GM19328 (cell line): ENCODE data around the gene ELK3.

Experiments used
- ATAC-seq: cut with Tn5 transposase; IDR thresholded peaks from one replicate; pipeline ENCODE4 v1.9.1; 2021; ENCODE audit warnings: mild to moderate bottlenecking, moderate library complexity; ENCODE audit not compliant: unreplicated experiment

The ELK3 gene

DNA sequence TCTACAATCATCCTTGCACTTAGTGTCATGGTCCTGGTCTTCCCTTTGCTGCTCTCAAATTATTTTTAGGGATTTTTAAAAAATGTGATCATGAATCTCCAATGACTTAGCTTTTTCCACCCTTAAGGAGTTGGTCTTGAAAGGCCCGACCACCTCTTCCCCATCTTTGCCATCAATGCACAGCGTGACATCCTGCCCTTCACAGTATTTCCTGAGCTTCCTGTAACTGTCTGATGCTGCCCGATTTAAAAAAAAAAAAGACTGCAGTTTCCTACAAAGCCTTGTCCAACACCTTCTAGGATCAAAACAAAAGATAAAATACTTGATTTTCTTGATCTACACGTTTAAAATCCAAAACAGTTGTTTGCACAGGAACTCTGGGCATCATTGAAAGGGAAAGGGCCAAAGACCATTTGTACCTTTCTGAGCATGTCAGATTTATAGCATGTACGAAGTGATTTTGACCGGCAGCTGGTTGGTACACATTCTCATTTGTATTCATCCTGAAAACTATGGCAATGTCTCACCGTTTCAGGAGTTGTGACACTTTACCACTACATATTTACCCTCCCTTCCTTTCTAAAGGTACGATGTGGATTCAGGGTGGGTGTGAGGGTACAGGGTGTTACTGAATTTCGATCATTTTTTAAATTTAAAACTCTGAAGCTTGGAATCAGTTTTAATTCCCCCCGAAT is 7.4 kb upstream of the ELK3 start:
- no peak for ATAC-seq

DNA sequence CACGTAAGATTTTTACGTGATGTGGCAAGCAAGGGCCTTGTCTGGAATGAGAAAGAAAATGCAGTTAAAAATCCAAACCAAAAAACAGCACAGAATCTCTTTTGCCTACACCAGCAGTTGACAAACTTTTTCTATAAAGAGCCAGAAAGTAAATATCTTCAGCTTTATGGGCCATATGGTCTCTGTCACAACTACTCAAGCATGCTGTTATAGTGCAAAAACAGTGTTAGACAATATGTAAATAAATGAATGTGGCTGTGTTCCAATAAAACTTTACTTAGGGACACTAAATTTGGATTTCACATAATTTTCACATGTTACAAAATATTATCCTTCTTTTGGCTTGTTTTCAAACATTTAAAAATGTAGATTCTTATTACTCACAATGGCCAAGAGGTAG is 6.2 kb upstream of the ELK3 start:
- ATAC-seq, result no peak

DNA sequence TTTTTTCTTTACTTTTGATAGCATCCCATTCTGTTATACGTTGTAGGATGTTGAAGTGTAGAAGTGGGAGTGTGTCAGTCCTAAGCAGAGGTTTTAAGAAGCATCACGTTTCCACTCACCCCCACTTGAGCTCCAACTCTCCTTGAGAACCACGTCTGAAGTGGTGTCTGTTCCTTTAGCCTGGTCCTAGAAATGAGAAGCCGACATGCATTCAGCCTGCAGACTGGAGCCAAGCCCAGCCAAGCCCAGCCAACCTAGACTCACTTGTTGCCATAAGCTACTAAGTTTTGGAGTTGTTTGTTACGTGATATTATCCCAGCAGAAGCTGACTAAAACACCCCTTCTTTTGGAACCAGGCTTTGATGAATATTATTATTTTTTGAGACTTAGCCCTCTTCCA is 4.4 kb upstream of the ELK3 start:
- ATAC-seq, result no peak

DNA sequence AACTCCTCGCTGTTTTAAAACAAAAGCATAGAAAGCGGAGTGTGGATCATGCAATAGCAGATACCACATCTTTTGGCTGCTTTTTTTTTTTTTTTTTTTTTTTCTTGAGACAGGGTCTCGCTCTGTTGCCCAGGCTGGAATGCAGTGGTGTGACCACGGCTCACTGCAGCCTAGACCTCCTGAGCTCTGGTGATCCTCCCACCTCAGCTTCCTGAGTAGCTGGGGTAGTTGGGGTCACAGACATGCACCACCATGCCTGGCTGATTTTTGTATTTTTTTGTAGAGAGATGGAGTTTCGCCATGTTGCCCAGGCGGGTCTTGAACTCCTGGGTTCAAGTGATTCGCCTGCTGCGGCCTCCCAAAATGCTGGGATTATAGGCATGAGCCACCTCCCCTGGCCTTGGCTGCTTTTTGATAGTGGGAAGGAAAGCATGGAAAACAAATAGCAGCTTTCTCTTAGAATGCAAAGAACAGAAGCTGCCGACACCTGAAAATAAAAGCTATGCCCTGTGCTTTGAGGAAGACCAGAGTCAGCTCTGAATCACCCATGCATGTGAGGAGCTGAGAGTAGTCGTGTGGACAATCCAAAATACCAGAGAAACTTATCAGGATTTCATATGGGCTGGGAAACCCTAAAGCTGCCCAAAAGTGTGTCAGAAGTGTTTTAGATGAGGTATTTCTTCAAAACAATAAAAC is 3.6 kb upstream of the ELK3 start:
- ATAC-seq, result no peak

DNA sequence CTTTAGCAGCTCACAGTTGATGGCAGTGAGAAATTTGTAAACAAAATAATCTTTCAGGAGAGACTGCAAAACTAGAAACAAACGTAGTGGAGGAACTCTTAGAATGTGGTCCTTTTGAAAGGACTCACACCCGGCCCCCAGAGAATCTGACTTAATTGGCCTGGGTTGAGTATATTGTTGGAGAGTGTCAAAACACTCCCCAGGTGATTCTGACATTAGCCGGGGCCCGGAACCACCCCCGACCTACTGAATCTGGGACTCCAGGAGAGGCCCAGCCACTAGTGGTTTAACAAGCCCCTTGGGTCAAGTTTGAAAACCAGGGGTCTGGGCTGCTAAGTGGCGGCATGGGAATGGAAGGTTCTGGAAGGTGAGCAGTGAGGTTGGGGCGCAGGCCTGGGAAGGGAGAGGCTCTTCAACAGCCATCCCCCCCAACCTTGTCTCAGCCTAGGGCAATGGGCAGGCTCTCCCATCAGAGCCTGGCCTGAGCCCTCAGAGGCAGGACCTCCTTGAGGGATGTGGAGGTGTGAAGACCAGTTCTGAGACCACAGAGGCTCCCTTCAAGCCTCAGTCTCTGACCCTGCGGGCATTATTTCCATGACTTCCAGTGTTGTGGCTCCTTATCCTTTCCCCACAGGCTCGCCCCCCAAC is 1.1 kb upstream of the ELK3 start:
- ATAC-seq, result no peak

DNA sequence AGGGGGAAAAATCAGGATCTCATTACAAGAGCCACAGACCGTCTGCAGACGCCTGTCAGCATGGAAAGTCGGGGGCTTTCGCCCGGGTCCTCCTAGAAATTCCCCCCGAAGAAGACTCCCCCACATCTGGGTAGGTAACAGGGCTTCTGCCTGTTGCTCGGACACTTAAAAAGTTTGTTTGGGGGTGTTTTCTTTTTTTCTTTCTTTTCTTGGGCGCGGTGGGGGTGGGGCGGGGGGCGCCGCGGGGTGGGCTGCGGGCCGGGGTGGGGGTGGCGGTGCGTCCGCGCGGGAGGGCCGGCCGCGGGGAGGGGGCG is 358 bp downstream of the ELK3 start:
- ATAC-seq, result no peak

DNA sequence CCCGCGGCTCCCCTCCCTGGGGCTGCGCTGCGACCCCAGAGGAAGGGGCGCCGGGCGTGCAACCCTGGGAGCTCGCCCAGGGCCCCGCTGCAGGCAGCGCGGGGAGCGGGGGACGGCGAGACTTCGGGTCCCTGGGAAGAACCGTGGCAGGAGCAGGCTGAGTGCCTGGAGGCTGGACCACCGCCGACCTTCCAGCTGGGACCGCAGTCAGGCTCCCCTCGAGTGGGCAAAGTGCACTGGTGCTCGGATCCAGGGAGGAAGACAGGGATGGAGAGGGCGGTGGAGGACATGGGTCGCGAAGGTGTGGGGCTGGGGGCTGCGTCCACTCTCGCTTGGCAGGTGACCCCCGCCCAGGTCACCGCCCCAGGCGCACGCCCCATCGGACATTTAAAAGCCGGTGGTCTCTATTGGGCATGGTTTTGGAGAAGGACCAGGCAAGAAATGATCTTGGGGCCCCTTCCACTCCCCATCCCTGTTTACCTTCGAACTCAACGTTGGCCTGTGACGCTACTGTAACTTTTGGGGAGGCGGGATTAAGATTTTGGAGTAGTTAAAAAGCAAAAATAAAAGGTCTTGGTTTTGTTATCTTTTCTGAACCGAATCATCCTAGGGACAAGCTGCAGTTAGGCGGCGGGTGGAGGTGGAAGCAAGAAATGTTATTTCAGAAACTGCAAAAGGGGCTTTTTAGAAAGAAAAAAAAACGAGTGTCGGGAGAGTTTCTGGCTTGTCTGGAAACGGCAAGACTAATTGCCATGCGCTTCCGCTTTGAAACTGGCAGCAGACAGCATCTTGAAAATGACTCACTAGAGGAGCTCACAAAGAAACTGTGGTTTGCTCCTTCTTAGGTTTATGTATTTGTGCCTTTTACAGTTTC is 1.0 kb downstream of the ELK3 start:
- ATAC-seq, result peak; percentile 61

DNA sequence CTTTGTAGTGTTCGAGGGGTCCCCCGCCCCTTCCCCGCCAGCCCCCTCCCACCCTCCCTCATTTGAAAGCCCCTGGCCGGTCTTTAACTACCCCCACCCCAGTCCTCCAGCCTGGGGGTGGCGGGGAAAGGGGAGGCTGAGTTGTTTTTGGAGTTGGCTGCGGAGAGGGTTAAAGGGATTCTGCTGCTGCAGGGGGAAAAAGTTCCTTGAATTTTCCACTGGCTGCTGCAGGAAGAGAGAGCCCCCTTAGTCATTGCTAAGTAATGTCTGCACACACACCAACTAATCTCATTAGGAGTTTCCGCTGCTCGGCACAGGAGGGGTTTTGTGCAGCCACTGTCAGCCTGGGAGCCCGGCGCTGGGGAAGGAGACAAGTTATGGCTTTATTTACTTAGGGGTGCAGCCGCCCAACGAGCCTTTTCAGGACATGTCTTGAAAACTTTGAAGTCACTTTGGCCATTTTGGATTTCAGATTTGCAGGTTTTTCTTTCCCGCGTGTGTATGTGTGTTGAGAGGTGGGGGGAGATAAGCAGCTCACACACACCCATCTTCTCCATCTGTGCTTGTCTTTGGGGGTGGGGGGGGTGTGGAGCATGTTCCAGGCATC is 1.8 kb downstream of the ELK3 start:
- peak; percentile 3 for ATAC-seq

DNA sequence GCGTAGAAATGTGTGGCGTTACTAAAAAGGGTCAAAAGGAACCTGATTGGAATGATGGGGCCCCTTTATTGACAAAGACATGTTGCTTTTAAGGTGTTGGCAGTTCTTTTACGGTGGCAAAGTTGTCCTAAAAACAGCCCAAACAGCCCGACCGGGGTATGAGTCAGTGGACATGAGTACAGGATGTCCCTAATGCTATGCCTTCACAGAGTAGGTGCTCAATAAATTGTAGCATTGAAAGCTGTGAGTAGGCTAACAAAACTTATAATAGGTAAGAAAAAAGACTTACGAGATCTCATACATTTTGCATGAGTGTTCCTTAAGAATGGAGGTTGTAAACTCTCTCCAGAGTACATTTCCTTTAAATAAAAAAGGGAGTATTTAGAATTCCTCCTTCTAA is 2.6 kb downstream of the ELK3 start:
- no peak for ATAC-seq

DNA sequence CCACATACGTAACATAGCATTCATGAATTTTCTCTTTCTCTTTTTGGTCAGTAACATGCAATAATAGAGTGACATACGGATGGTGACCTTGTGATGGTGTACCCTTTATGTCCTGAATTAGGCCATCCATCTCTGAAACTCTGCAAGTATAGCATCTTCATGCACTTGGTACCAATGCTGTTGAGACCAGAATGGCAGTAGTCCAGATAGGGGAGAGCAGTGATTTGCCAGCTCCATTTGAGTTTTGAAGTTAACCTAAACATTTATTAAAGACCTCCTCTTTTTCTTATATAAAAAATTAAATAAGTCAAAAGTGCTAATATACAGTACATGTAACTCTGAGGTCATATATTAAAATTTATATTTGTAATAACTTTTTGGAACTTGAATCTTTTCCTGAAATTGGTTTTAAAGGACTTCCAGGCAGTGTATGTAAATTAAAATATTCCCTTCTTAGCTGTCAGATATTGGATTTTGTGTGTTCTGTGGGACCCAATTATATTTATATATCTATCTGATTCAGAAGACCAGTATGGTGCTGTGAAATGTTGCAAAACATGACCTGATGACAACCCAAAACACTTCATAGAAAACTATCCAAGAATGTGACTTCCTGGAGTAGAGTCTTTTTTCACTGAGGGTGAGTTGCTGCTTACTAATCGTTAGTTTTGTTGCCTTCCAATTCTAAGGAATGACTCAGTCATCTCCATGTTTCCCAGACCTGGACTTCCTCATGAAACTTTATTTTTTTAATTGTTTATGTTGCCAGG is 3.5 kb downstream of the ELK3 start:
- no peak for ATAC-seq

DNA sequence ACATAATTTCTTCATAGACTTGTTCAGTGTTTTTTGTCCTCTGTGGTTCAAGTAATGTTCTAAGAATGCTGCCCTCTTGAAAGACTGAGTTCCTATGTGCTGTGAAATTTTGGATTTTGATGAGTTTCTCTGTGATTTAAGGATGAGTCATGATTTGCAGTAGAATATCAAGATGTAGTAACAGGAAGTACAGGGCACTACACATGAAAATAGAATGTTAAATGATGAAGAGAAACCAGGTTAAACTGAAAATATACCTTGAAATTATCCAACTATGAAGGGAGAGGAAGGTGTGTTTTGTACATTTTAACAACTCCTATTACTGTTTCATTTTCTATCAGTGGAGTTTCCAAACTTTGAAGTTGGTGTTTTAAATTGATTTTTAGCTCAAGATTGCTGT is 4.8 kb downstream of the ELK3 start:
- ATAC-seq, result no peak

DNA sequence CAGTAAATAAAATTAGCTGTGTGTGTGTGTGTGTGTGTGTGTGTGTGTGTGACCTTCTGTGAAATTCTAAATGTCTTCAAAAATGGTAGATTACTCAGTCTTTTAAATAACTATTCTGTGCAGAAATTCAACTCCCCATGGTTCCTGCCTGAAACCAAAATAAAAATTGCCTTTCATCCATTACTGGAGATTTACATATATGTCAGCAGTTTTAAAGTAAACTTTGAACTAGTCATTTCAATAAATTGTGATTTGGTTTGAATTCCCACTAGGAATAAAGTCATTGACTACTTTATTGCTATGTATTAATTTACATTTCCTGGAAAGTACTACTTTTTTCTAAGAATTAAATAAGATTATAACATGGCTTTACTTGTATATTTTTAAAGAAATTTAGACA is 5.3 kb downstream of the ELK3 start:
- no peak for ATAC-seq

DNA sequence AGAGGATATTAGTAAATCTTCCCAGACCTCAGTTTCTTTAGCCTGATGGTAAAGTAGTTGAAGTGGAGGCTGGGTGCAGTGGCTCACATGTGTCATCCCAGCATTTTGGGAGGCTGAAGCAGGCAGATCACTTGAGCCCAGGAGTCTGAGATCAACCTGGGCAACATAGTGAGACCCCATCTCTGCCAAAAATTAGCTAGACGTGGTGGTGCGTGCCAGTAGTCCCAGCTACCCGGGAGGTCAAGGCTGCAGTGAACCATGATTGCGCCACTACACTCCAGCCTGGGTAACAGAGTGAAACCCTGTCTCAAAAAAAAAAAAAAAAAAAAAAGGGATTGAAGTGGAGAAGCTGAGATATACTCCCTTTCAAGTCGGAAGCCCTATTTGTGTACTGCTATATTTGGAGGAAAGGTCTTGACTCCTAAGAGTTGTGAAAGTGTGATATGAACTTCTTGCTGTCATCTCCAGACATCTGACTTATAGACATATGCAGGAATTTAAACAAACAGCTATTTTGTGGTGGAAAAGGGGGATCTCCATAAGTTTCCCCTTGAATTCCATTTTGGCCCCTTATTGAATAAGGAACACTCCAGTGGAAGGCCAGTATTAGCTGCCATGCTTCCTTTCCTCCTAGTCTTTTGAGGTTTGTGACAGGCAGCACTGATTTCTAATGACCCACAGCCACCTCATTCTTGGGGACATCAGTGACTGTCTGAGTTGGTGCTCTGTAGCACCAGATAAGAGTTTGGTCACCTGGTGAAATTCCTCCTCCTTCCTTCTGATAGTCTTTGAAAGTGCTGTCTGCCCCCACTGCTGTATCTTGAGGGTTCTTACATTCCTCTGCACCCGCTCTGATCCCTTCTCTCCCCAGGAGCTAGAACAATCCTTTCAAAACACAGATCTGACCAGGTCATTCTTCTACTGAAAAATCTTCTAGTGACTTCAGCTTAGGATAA is 7.4 kb downstream of the ELK3 start:
- no peak for ATAC-seq

DNA sequence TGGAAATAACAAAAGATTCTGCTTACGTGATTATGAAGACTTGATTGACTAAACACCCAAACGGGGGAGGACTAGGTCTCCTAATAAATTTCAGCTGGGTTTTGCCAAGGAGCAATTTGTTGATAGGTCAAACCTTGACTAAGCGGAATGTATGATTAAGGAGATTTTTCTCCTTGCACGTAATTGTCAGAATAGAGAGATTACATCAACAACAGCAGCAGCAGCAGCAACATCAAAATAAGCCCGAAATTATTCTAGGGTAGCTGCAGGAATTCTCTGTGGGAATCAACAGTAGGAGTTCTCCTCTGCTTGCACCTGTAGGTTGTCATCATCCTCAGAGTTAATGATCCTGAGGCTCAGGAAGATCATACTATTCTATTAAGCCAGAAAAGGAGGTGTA is 10.2 kb downstream of the ELK3 start:
- ATAC-seq, result no peak

DNA sequence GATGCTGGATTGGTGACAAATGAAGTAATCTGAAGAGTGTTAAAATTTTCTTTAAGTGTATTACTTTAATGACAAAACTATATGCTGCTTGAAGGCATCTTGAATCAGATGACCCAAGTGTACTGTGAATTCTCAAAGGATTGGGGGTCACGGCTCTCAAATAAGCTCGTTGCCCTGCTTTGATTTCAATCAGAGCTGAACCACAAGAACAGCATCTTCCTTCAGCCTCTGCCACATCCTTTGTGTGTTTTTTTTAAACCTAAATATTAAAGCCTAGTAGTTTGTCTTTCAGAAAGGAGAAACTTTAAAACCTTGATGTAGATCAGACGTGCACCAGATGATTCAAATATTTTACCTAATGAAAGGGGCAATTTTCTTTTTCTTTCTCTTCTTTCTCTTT is 11.7 kb downstream of the ELK3 start:
- ATAC-seq, result no peak

DNA sequence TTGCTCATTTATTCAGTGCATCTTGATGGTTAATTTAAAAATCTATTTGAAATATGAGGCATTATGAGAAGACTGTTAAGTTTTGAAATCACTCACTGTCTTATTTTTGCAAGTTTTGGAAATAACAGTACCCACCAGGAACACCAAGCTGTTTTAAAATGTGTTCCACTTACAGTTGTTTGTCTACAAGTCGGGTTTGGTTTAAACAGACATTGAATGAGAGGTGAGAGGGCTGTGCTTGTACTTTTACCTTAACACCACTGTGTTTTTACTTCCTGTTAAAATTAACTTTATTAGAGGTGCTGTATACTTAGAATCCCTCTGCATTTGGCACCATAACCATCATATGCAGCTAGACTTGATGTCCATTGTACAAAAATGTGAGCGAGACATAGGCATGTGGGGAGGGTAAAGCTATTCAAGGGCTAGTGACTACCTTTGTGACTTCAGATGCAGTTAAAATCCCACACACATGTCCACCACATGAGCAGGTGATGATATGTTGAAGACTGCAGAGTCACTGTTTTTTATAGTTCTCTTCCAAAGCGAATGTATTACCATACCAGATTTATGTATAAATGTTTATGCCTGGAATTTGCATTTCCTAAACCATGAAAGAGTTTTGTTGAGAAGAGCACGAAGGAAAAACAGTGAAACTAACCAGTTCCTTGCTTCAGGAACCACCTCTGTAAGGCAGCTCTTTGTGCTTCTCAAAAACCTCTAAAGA is 12.9 kb downstream of the ELK3 start:
- no peak for ATAC-seq

DNA sequence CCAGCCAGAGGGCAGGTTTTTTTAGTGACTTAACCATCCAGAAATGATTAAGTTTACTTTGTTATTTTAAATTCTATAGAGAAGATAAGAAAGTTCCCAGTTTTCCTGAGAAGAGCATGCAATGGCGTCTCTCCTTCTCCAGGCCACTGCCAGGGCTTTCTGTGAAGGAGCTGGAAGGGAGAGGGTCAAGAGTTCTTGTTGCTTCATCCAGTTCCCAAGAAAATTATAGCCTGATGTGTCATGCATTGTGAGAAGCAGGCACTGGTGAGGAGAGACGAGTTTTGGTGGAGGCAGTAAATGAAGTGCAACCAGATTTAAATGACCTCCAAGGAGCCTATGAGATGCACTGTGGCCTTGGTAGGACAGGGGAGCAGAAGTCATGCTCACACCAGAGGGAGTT is 14.2 kb downstream of the ELK3 start:
- no peak for ATAC-seq

DNA sequence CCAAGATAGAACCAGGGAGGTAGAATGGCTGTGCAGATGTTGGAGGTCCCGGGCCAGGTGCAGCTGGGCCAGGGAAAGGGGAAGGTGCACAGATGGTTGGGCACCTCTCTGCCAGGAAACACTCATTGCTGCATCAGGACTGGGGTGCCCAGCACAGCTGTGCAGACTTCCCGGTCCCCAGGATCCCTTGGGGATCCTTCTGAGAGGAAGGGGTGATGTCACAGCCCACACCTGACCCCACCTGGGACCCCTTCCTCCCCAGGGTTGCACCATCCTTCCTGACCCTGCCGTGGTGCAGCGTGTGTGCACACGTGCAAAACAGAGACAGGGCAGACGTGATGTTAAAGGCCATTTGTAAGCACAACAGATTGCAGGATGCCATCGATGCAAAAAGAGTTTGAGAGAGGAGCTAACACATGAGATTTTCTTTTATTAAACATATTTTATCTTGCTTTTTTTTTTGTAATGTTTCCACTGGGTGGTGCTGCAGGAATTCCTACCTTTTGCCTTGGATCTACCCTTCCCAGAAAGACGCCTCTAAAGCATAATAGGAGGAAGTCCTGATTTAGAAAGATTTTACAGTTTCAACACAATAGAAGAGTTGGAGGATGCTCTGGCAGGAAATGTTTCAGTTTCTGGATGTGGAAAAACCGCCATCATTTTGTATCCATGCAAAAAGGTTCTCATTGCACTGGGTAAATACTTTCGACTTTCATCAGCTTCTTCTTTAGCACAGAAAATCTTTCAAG is 14.8 kb downstream of the ELK3 start:
- ATAC-seq, result no peak
